Measurements from ENCODE around the gene ALDOC. TPM values are rescaled to one million over a fixed set of nuclear protein-coding genes. Genes with fewer than 3 reads are reported as not detected.

The ALDOC gene
- total and polyA plus RNA-seq, 10 of the 15 experiments (the other 5 are each of a cell fraction or from before 2014, with no cell fraction given): 16.0 to 268 (median 78.2) TPM

- DNase-seq (ENCODE audit: low read depth, low spot score): no peak
- ChIA-PET RAD21 (ENCODE audit: unreplicated experiment) (interaction anchor here (1.2 to 2.6 kb wide), 3 partner anchors 13 to 44 kb away, joined by 4 to 11 read pairs (median 9); partner anchors contain the start of gene PIGS), CTCF (interaction anchor here (0.8 to 1.5 kb wide), 5 partner anchors 9 to 51 kb away, joined by 4 read pairs; no protein-coding TSS in a partner anchor), POLR2A (interaction anchor here (0.8 to 8.1 kb wide), 6 partner anchors 14 to 148 kb away, joined by 3 to 91 read pairs (median 5); partner anchors contain the start of genes ALDOC and PIGS), SMC1A (ENCODE audit: uncharacterized antibody, unreplicated experiment) (interaction anchor here (1.5 to 3.7 kb wide), 6 partner anchors 10 to 119 kb away, joined by 3 to 25 read pairs (median 6); partner anchors contain the start of genes ALDOC, PIGS and PROCA1)
- no peaks in the 10 kb centered on the region for H4K20me1 ChIP-seq (ENCODE audit: control insufficient read depth, insufficient read depth)
- no peaks in the 10 kb centered on the region for H3K4me1 ChIP-seq (ENCODE audit: control insufficient read depth, insufficient read depth, low read length)
- no peak for ATAC-seq
- TSS peak; percentile 48 for BruUV-seq (replicated peaks)
- no peak overlapping the region for H2AFZ ChIP-seq (ENCODE audit: control insufficient read depth, low read depth, low read length)
- H3K9ac ChIP-seq (ENCODE audit: control insufficient read depth, insufficient read depth, low read length): no peak overlapping the region
- in situ Hi-C loops (cut with MboI) (no loop called here), intact Hi-C loops (cut with micrococcal nuclease; ENCODE audit: unreplicated experiment) (no loop called here)
- no peak for FAIRE-seq
- H3K79me2 ChIP-seq (ENCODE audit: control insufficient read depth, insufficient read depth, low read length): peaks cover 9% of the 10 kb centered on the region
- no peaks in the 10 kb centered on the region for H3K27me3 ChIP-seq (replicated peaks in 1 of 2; ENCODE audit: control insufficient read depth in 2 of 2, insufficient read depth in 2 of 2, low read length in 1 of 2)
- no peak overlapping the region for H3K27ac ChIP-seq (ENCODE audit: control insufficient read depth, insufficient read depth)
- no peak overlapping the region for H3K4me3 ChIP-seq
- peaks cover 16 to 33% of the 10 kb centered on the region in 2 experiments for H3K36me3 ChIP-seq (ENCODE audit: control insufficient read depth in 2 of 2, insufficient read depth in 2 of 2, low read length in 1 of 2)
- no peaks in the 10 kb centered on the region for H3K9me3 ChIP-seq (replicated peaks; ENCODE audit: control insufficient read depth, insufficient read depth, low read length)
- no peak overlapping the region for H3K4me2 ChIP-seq (ENCODE audit: control insufficient read depth, insufficient read depth)
- 84% methylated on average over 4 of the region's 4 CpGs for WGBS (ENCODE audit: insufficient coverage, insufficient replicate concordance, low lambda C conversion rate, missing lambda C conversion rate)
- TF ChIP-seq MTA3 (IDR thresholded peaks at IDR 0.05; ENCODE audit: borderline replicate concordance, low read length) (no peak), PBX3 (IDR thresholded peaks at IDR 0.05; ENCODE audit: insufficient replicate concordance, low read depth, low read length) (peak; percentile 67), IKZF1 (conservative IDR thresholded peaks at IDR 0.05) (peak; percentile 45; the same call in 1 of the 2 replicates), PKNOX1 (IDR thresholded peaks at IDR 0.05) (peak; percentile 92)
Measured at GRCh38 chr17:28592260-28592659, 15.6 kb upstream of the ALDOC start.
